Measurements from ENCODE around the gene RNF217.
A peak's percentile ranks its signal among the peaks of the same experiment; 100 is the strongest.
"Not testable (repeated sequence)": the region's sequence is repeated elsewhere in the genome, so short reads cannot be mapped to it uniquely, and the experiment has no call there.

Gene RNF217

GRCh38 chr6:125102411-125102810, 140.2 kb downstream of the RNF217 start:
- peak; percentile 13 for DNase-seq

DNA sequence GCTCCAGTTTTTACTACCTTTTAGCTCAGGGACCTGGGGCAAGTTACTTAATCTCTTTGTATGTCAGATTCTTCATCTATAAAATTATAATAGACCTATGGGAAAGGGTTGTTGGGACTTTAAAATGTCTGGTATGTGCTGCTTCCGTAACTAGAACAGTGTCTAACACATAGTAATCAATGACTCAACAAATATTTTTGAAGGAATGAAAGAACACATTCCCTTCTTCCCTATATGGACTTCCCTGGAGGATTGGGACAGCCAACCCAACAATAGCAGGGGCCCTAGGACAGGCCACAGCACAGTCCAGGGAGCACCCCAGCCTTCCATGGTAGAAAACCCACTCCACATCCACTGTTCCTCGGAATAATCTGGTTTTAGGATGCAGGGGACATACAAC, 140.7 kb downstream of the RNF217 start:
- DNase-seq, result peak; percentile 98

- DNase-seq, result peak; percentile 82
These were observed 142.2 kb downstream of the RNF217 start for GRCh38 chr6:125104425-125104824.

GRCh38 chr6:125107048-125107447, 144.8 kb downstream of the RNF217 start:
- no peak for DNase-seq

DNA sequence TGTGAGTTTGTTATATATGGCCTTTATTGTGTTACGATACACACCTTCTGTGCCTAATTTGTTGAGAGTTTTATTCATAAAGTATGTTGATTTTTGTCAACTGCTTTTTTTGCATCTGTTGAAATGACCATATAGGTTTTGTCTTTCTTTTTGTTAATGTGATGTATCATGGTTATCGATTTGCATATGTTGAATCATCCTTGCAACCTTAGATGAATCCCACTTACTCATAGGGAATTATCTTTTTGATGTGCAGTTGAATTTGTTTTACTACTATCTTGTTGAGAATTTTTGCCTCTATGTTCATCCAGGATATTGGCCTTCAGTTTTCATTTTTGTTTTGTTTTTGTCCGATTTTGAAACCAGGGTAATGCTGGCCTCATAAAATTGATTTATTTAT, 145.7 kb downstream of the RNF217 start:
- no peak for DNase-seq

- DNase-seq, result no peak
These were observed 147.8 kb downstream of the RNF217 start for GRCh38 chr6:125110056-125110455.

DNA sequence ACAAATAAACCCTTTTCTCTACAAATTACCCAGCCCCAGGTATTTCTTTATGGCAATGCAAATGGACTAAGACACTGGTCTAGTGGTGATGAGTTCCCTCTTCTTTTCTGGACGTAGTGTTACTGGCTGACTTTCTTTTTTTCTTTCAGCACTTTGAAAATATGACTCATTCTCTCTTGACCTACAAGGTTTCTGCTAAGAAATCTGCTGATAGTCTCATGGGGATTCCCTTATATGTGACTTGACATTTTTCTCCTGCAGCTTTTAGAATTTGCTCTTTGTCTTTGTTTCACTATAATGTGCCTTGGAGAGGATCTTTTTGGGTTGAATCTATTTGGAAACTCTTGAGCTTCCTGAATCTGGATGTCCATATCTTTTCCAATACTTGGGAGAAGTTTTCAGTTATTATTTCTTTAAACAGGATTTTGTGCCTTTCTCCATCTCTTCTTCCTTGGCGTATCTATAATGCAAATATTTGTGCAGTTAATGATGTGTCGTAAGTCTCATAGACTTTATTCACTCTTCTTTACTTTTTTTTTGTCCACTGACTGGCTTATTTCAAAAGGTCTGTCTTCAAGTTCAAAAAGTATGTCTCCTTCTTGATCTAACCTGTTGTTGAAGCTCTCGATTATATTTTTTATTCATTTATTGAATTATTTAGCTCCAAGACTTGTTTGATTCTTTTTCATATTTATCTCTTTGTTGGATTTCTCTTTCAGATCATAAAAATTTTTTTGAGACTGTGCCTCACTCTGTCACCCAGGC, 149.2 kb downstream of the RNF217 start:
- DNase-seq, result peak; percentile 45

DNA sequence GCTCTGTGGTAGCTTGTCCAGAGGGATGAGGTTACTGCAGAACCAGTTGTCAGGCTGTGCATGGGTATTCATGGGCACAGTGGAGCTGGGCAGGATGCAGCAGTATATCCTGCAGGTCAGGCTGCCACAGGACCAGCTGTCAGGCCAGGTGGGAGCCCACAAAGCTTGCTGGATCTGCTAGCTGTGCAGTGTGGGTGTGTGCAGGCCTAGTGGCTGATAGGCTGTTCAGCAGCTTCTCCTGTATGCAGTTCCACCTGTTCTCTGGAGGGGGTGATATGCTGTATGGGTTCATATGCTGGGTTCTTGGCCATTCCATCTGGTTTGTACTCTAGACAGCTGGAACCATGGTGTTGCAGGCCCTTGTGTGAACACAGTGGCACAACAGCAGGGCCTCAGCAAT, 150.7 kb downstream of the RNF217 start:
- DNase-seq, result no peak

GRCh38 chr6:125114248-125114858, 152.1 kb downstream of the RNF217 start:
- DNase-seq, result peak; percentile 64

GRCh38 chr6:125116170-125116569, 153.9 kb downstream of the RNF217 start:
- no peak for DNase-seq

DNA sequence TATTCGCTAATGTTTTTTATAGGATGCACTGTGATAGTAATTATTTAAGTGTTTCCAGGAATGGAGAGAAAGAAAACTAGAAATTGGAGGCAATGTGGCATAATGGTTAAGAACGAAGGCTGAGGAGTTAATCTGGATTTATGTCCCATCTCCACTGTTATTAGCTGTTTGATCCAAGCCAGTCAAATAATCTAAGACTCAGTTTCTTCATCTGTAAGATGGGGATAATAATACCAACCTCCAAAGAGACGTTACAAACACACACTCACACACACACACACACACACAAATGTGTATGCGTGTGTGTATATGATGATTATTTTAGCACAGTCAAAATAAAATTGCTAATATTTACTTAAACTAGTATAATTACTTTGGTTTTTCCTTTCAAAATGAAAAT, 154.5 kb downstream of the RNF217 start:
- no peak for DNase-seq

DNA sequence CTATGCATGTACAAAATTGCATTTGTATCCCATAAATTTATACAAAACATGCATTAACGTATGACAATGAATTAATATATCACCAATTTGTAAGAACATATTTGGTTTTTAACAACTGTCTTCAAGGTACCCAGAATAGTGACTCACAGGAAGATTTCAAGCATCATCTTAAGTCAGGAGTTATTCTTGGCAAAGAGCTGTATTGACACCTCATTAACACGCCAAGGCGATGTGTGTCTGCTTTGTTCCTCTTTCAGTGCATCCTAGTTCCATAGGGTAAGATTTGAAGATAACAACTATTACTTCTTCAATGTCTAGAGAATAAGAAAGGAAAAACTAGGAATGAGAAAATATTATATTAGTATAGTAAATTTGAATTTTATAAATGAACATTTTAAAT, 155.6 kb downstream of the RNF217 start:
- DNase-seq, result peak; percentile 20

DNA sequence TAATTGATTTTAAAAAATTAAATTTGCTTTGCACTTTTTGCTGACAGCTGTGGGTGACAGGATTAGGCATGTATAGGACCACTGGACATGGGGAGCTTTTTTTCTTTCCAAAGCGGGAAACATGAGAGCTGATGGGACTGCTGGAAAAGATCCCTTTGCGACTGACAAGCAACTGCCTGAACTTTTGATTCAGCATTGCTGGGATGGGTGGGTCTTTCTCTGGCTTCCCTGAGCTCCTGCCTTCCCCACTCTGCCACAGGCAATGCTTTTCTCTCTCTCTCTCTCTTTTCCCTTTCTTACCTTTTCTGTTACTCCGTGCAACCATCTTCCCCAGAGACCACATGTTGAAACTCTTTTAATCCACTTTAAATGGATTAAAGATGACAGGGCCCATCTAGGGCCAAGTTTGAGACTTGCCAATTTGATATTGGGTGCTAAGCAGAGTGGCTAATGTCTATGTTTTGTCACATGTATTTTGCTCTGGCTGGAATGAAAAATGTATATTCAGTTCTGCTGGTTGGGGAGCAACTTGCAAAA, 157.9 kb downstream of the RNF217 start:
- no peak for DNase-seq

GRCh38 chr6:125121894-125122293, 159.7 kb downstream of the RNF217 start:
- no peak for DNase-seq

DNA sequence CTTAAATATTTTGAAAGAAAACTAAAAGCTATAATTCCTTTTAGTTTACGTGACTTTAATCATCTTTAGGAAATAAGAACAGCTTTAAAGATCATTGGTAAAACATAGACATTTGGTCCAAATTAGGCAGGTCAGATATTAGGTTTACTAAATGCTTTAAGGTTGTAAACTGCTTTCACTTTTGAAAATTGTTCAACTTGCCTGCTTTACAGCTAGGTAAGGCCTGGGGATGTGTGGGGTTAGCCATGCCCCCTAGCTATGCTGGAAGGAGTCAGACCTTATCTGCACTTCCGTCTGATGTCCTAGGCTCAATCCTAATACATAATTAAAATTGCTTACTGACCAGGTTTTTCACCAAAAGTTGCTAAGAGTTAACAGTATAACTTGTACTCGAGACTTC, 160.8 kb downstream of the RNF217 start:
- no peak for DNase-seq

DNA sequence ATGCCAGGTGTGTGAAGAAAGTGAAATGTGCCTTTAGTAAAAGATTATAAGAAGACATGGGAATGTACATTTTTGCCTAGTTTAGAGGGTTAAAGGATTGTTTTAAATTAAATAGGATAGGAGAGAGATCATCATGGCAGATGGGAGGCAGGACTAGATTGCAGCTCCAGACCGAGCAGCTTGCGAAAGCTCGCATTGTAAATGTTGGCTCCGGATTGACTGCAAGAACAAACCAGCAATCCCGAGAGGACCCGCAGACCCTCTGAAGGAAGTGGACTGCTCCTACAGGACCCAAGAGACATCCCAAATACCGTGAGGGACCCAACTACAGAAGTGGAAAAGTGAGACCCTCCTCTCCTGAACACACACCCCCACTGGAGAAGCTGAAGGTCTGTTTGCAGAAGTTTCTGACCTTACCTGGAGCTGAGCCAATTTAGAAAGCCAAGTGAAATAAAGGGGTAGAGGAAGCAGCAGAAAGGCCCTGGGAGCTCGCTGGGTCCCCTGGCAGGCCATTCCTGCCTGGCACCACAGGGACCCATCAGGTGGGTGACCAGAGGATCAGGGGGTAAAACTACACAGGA, 161.3 kb downstream of the RNF217 start:
- DNase-seq, result no peak

- no peak for DNase-seq
These were observed 161.9 kb downstream of the RNF217 start for GRCh38 chr6:125124049-125124669.

GRCh38 chr6:125125856-125126255, 163.6 kb downstream of the RNF217 start:
- DNase-seq, result not testable (repeated sequence)

DNA sequence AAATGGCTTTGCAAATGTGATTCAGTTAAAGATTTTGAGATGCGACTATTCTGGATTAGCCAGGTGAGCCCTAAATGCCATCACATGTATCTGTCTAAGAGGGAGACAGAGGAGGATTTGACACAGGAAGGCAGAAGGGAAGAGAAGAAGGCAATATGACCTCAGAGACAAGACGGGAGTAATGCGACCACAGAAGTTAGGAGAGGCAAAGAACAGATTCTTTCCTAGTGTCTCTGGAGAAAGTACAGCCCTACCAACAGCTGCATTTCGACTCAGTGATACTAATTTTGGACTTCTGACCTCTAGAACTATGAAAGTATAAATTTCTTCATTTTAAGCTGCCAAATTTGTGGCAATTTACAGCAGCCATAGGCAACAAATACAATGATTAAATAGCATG, 167.1 kb downstream of the RNF217 start:
- DNase-seq, result no peak

DNA sequence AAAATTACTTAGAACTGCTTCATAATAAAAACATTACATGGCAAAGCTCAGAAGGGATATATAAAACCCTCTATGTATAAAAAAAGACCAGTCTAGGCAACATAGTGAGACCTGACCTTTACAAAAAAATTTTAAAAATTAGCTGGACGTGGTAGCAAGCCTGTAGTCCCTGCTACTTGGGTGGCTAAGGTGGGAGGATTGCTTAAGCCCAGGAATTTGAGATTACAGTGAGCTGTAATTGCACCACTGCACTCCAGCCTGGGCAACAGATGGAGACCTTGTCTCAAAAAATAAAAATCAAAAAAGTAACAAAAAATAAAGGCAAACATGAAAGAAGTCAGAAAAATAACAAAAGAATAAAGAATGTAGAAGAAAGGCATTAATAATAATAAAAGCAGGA, 169.8 kb downstream of the RNF217 start:
- no peak for DNase-seq

DNA sequence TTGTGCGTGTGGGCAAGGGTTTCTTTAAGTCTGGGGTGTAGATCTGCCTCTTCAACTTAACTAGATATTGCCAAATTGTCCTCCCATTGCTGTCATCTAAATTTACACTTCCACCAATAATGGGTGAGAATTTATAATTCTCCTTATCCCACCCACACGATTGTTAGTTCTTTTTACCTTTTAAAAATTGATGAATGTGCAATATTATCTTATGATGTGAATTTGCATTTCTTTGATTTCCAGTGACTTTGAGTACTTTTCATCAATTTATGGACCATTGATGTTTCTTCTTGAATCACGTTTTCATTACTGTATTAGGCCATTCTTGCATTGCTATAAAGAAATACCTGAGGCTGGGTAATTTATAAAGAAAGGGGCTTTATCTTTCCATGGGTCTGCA, 174.1 kb downstream of the RNF217 start:
- DNase-seq, result no peak

DNA sequence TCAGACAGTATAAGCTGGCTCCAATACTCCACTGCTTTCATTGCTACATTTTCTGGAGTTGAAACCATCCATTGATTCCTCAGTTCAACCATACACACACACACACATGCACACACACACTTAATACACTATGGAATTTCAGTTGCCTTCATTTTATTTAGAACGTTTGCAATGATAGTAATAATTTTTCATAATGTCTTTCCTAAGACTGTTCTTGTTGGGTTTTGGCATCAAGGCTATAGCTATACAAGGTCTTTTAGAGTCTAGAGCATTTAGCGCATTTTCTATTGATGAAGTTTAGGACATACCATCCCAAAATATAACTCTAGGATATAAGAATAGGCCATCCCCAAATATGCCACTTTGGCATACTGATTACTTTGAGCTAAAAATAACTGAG, 175.8 kb downstream of the RNF217 start:
- DNase-seq, result no peak

- DNase-seq, result peak; percentile 81
These were observed 178.6 kb downstream of the RNF217 start for GRCh38 chr6:125140808-125141207.

Measured in fibroblast of skin of back (primary cell).